Activated B cell treated with CpG ODN at 0.5 μM for 24 hours (primary cell): Measurements from ENCODE around the gene EIF2S2. TPM values are rescaled to one million over a fixed set of nuclear protein-coding genes. Genes with fewer than 3 reads are reported as not detected.

Experiments
- ATAC-seq: fragments of 200-7000 bp; cut with Tn5 transposase; one replicate; pipeline ENCODE4 v1.10.0; 2021; ENCODE audit warnings: low read depth, mild to moderate bottlenecking, moderate library complexity
- CTCF ChIA-PET: fragments of 350-600 bp; sonication (Branson Sonifier 250); formaldehyde crosslinking; loops from one replicate; lab custom pipeline; 2021; ENCODE audit warnings: antibody characterized with exemption; lab: Charles Lee
- POLR2A ChIA-PET: fragments of 350-600 bp; sonication (Branson Sonifier 250); formaldehyde crosslinking; loops from one replicate; lab custom pipeline; 2021; ENCODE audit warnings: antibody characterized with exemption; lab: Charles Lee
- DNase-seq: peaks from one replicate; pipeline ENCODE4 v3.0.0; 2022
- H3K27ac Mint-ChIP-seq: one replicate; pipeline ENCODE4 v1.8.0; 2020; ENCODE audit warnings: mixed read lengths
- H3K27me3 Mint-ChIP-seq: one replicate; pipeline ENCODE4 v1.8.0; 2021; ENCODE audit warnings: mixed read lengths
- H3K36me3 Mint-ChIP-seq: one replicate; pipeline ENCODE4 v1.8.0; 2021; ENCODE audit warnings: low read depth, mixed read lengths
- H3K4me1 Mint-ChIP-seq: one replicate; pipeline ENCODE4 v1.8.0; 2021; ENCODE audit warnings: mixed read lengths
- H3K4me3 Mint-ChIP-seq: one replicate; pipeline ENCODE4 v1.8.0; 2020; ENCODE audit warnings: mild to moderate bottlenecking, mixed read lengths
- H3K9me3 Mint-ChIP-seq: one replicate; pipeline ENCODE4 v1.8.0; 2020; ENCODE audit warnings: mixed read lengths
- CTCF ChIP-seq: fragments of 200-600 bp; IDR thresholded peaks from one replicate; pipeline ENCODE4 v1.8.0; 2022; ENCODE audit warnings: antibody characterized with exemption, mild to moderate bottlenecking
- intact Hi-C: fragments of 100-400 bp; cut with micrococcal nuclease; formaldehyde crosslinking; loops from one replicate; pipeline ENCODE4 v1.15.1; 2024
- total RNA-seq: library from RNA; stranded (reverse); gene quantifications from 2 replicates; pipeline ENCODE4 v1.2.3, GENCODE V29; 2022

The EIF2S2 gene
- total RNA-seq, 1 donor from 2014 or later, result 58.3 TPM

GRCh38 chr20:34112600-34113101, 608 bp upstream of the EIF2S2 start:
- ATAC-seq (peak; percentile 8), DNase-seq (peak; percentile 39)

GRCh38 chr20:34110745-34111641, 1.1 kb downstream of the EIF2S2 start:
- Mint-ChIP-seq H3K36me3 (peaks cover 52% of the 10 kb centered on the region), H3K27me3 (no peaks in the 10 kb centered on the region), H3K27ac (peak overlapping the region; percentile 88), H3K9me3 (no peaks in the 10 kb centered on the region), H3K4me3 (peak overlapping the region; percentile 96), H3K4me1 (peaks cover 54% of the 10 kb centered on the region)
- CTCF ChIA-PET, result no interaction called here
- POLR2A ChIA-PET, result interaction anchor here (0.8 to 2.7 kb wide), 6 partner anchors 118 to 447 kb away, joined by 3 to 36 read pairs (median 12); partner anchors contain the start of genes ACTL10, ITCH and ZNF341
- DNase-seq, result no peak
- intact Hi-C loops, result loop anchor here (5.0 kb wide), 3 partner anchors 334 to 669 kb away; partner anchors contain the start of genes ACTL10 and SNTA1
- TF ChIP-seq CTCF, result no peak
- ATAC-seq, result no peak

More at GRCh38 chr20:34112600-34113101, 608 bp upstream of the EIF2S2 start:
- TF ChIP-seq CTCF, result no peak
- CTCF ChIA-PET, result interaction anchor here (1.2 kb wide), 2 partner anchors 17 to 43 kb away, joined by 4 read pairs; no protein-coding TSS in a partner anchor
- no peaks in the 10 kb centered on the region for H3K27me3 Mint-ChIP-seq
- POLR2A ChIA-PET, result interaction anchor here (0.5 to 2.7 kb wide), 39 partner anchors 11 to 1841 kb away, joined by 3 to 36 read pairs (median 5); partner anchors contain the start of genes ACTL10, AHCY, CBFA2T2 and CDK5RAP1
- peak overlapping the region; percentile 96 for H3K4me3 Mint-ChIP-seq
- peaks cover 39% of the 10 kb centered on the region for H3K36me3 Mint-ChIP-seq
- intact Hi-C loops, result loop anchor here (1.0 to 5.0 kb wide), 9 partner anchors 17 to 704 kb away; partner anchors contain the start of genes ACTL10, CBFA2T2, CHMP4B and RALY
- peaks cover 43% of the 10 kb centered on the region for H3K4me1 Mint-ChIP-seq
- H3K27ac Mint-ChIP-seq, result peak overlapping the region; percentile 98
- no peaks in the 10 kb centered on the region for H3K9me3 Mint-ChIP-seq

GRCh38 chr20:34110025-34110744, 1.9 kb downstream of the EIF2S2 start:
- ATAC-seq, result no peak
- Mint-ChIP-seq H3K27me3 (no peaks in the 10 kb centered on the region), H3K4me1 (peaks cover 62% of the 10 kb centered on the region), H3K9me3 (no peaks in the 10 kb centered on the region), H3K4me3 (peak overlapping the region; percentile 96), H3K36me3 (peaks cover 59% of the 10 kb centered on the region), H3K27ac (peak overlapping the region; percentile 88)
- POLR2A ChIA-PET, result interaction anchor here (0.7 kb wide), 1 partner anchor 112 kb away, joined by 5 read pairs; no protein-coding TSS in a partner anchor
- CTCF ChIA-PET, result no interaction called here
- intact Hi-C loops, result loop anchor here (5.0 kb wide), 3 partner anchors 333 to 668 kb away; partner anchors contain the start of genes ACTL10 and SNTA1
- DNase-seq, result no peak
- no peak for TF ChIP-seq CTCF

- H3K4me1 Mint-ChIP-seq, result peaks cover 67% of the 10 kb centered on the region
- no peaks in the 10 kb centered on the region for H3K9me3 Mint-ChIP-seq
- no peak for DNase-seq
- H3K27ac Mint-ChIP-seq, result no peak overlapping the region
- ATAC-seq, result no peak
- TF ChIP-seq CTCF, result no peak
- no peaks in the 10 kb centered on the region for H3K27me3 Mint-ChIP-seq
- ChIA-PET CTCF (interaction anchor here (1.1 kb wide), 1 partner anchor 317 kb away, joined by 3 read pairs; no protein-coding TSS in a partner anchor), POLR2A (interaction anchor here (0.7 to 1.3 kb wide), 10 partner anchors 12 to 983 kb away, joined by 3 to 8 read pairs (median 4); partner anchors contain the start of gene PXMP4)
- peaks cover 66% of the 10 kb centered on the region for H3K36me3 Mint-ChIP-seq
- intact Hi-C loops, result no loop called here
- peak overlapping the region; percentile 28 for H3K4me3 Mint-ChIP-seq
Measured at GRCh38 chr20:34109442-34109841, 2.6 kb downstream of the EIF2S2 start.
